ENCODE data around the gene VPS26C.

Gene VPS26C

GRCh38 chr21:37220981-37221664 lies 46.0 kb downstream of the VPS26C start:
- Histone ChIP-seq H3K4me1 (ENCODE audit: control insufficient read depth in 1 of 2, insufficient read depth in 2 of 2, low read length in 2 of 2) (peaks cover 9% of the 10 kb centered on the region in 2 donors), H3K36me3 (ENCODE audit: control insufficient read depth in 1 of 2, insufficient read depth in 2 of 2, low read length in 2 of 2) (peaks cover 25% of the 10 kb centered on the region in 2 donors), H3K27me3 (ENCODE audit: control insufficient read depth in 1 of 2, insufficient read depth in 2 of 2, low read length in 2 of 2) (no peaks in the 10 kb centered on the region), H3K9me3 (ENCODE audit: control insufficient read depth in 1 of 2, low read length in 2 of 2) (no peaks in the 10 kb centered on the region), H3K4me3 (ENCODE audit: low read depth in 1 of 2, low read length in 2 of 2) (peak overlapping the region; percentile 80 to 81), H3K27ac (ENCODE audit: low read depth, low read length) (peak overlapping the region; percentile 28), H3K9ac (ENCODE audit: low read depth in 1 of 2, low read length in 2 of 2) (peak overlapping the region; percentile 12 to 42)

- peak overlapping the region; percentile 28 for H3K27ac ChIP-seq (ENCODE audit: low read depth, low read length)
- H3K4me1 ChIP-seq (ENCODE audit: control insufficient read depth in 1 of 2, insufficient read depth in 2 of 2, low read length in 2 of 2) = peaks cover 9% of the 10 kb centered on the region in 2 donors
- peak overlapping the region; percentile 12 to 42 for H3K9ac ChIP-seq (ENCODE audit: low read depth in 1 of 2, low read length in 2 of 2)
- no peaks in the 10 kb centered on the region for H3K9me3 ChIP-seq (ENCODE audit: control insufficient read depth in 1 of 2, low read length in 2 of 2)
- H3K36me3 ChIP-seq (ENCODE audit: control insufficient read depth in 1 of 2, insufficient read depth in 2 of 2, low read length in 2 of 2) = peaks cover 19% of the 10 kb centered on the region in 2 donors
- H3K27me3 ChIP-seq (ENCODE audit: control insufficient read depth in 1 of 2, insufficient read depth in 2 of 2, low read length in 2 of 2) = no peaks in the 10 kb centered on the region
- peak overlapping the region; percentile 80 to 81 for H3K4me3 ChIP-seq (ENCODE audit: low read depth in 1 of 2, low read length in 2 of 2)
Observed at GRCh38 chr21:37220433-37220980, 46.6 kb downstream of the VPS26C start.

GRCh38 chr21:37219761-37220432 lies 47.2 kb downstream of the VPS26C start:
- peaks cover 13 to 14% of the 10 kb centered on the region in 2 donors for H3K36me3 ChIP-seq (ENCODE audit: control insufficient read depth in 1 of 2, insufficient read depth in 2 of 2, low read length in 2 of 2)
- no peaks in the 10 kb centered on the region for H3K9me3 ChIP-seq (ENCODE audit: control insufficient read depth in 1 of 2, low read length in 2 of 2)
- H3K4me3 ChIP-seq (ENCODE audit: low read depth in 1 of 2, low read length in 2 of 2) = peak overlapping the region; percentile 80 to 81
- peak overlapping the region; percentile 12 to 42 for H3K9ac ChIP-seq (ENCODE audit: low read depth in 1 of 2, low read length in 2 of 2)
- no peak overlapping the region for H3K27ac ChIP-seq (ENCODE audit: low read depth, low read length)
- H3K4me1 ChIP-seq (ENCODE audit: control insufficient read depth in 1 of 2, insufficient read depth in 2 of 2, low read length in 2 of 2) = peaks cover 9% of the 10 kb centered on the region in 2 donors
- H3K27me3 ChIP-seq (ENCODE audit: control insufficient read depth in 1 of 2, insufficient read depth in 2 of 2, low read length in 2 of 2) = no peaks in the 10 kb centered on the region

GRCh38 chr21:37214952-37215351 lies 52.2 kb downstream of the VPS26C start:
- Histone ChIP-seq H3K4me1 (ENCODE audit: control insufficient read depth in 1 of 2, insufficient read depth in 2 of 2, low read length in 2 of 2) (peaks cover 1 to 3% of the 10 kb centered on the region in 2 donors), H3K27me3 (ENCODE audit: control insufficient read depth in 1 of 2, insufficient read depth in 2 of 2, low read length in 2 of 2) (no peaks in the 10 kb centered on the region), H3K36me3 (ENCODE audit: control insufficient read depth in 1 of 2, insufficient read depth in 2 of 2, low read length in 2 of 2) (no peaks in the 10 kb centered on the region), H3K4me3 (ENCODE audit: low read depth in 1 of 2, low read length in 2 of 2) (no peak overlapping the region), H3K27ac (ENCODE audit: low read depth, low read length) (no peak overlapping the region), H3K9me3 (ENCODE audit: control insufficient read depth in 1 of 2, low read length in 2 of 2) (no peaks in the 10 kb centered on the region), H3K9ac (ENCODE audit: low read depth in 1 of 2, low read length in 2 of 2) (no peak overlapping the region)

- Histone ChIP-seq H3K9ac (ENCODE audit: low read depth in 1 of 2, low read length in 2 of 2) (no peak overlapping the region), H3K36me3 (ENCODE audit: control insufficient read depth in 1 of 2, insufficient read depth in 2 of 2, low read length in 2 of 2) (no peaks in the 10 kb centered on the region), H3K4me3 (ENCODE audit: low read depth in 1 of 2, low read length in 2 of 2) (no peak overlapping the region), H3K9me3 (ENCODE audit: control insufficient read depth in 1 of 2, low read length in 2 of 2) (no peaks in the 10 kb centered on the region), H3K27me3 (ENCODE audit: control insufficient read depth in 1 of 2, insufficient read depth in 2 of 2, low read length in 2 of 2) (no peaks in the 10 kb centered on the region), H3K27ac (ENCODE audit: low read depth, low read length) (no peak overlapping the region), H3K4me1 (ENCODE audit: control insufficient read depth in 1 of 2, insufficient read depth in 2 of 2, low read length in 2 of 2) (peaks cover 18% of the 10 kb centered on the region in 2 donors)
Observed at GRCh38 chr21:37210799-37211198, 56.3 kb downstream of the VPS26C start.

GRCh38 chr21:37210130-37210529 lies 57.0 kb downstream of the VPS26C start:
- peaks cover 18% of the 10 kb centered on the region in 2 donors for H3K4me1 ChIP-seq (ENCODE audit: control insufficient read depth in 1 of 2, insufficient read depth in 2 of 2, low read length in 2 of 2)
- H3K4me3 ChIP-seq (ENCODE audit: low read depth in 1 of 2, low read length in 2 of 2) = no peak overlapping the region
- H3K27me3 ChIP-seq (ENCODE audit: control insufficient read depth in 1 of 2, insufficient read depth in 2 of 2, low read length in 2 of 2) = no peaks in the 10 kb centered on the region
- no peak overlapping the region for H3K27ac ChIP-seq (ENCODE audit: low read depth, low read length)
- H3K36me3 ChIP-seq (ENCODE audit: control insufficient read depth in 1 of 2, insufficient read depth in 2 of 2, low read length in 2 of 2) = no peaks in the 10 kb centered on the region
- no peak overlapping the region for H3K9ac ChIP-seq (ENCODE audit: low read depth in 1 of 2, low read length in 2 of 2)
- no peaks in the 10 kb centered on the region for H3K9me3 ChIP-seq (ENCODE audit: control insufficient read depth in 1 of 2, low read length in 2 of 2)

GRCh38 chr21:37208741-37209225 lies 58.4 kb downstream of the VPS26C start:
- H3K27ac ChIP-seq (ENCODE audit: low read depth, low read length) = no peak overlapping the region
- H3K36me3 ChIP-seq (ENCODE audit: control insufficient read depth in 1 of 2, insufficient read depth in 2 of 2, low read length in 2 of 2) = no peaks in the 10 kb centered on the region
- H3K27me3 ChIP-seq (ENCODE audit: control insufficient read depth in 1 of 2, insufficient read depth in 2 of 2, low read length in 2 of 2) = no peaks in the 10 kb centered on the region
- H3K4me1 ChIP-seq (ENCODE audit: control insufficient read depth in 1 of 2, insufficient read depth in 2 of 2, low read length in 2 of 2) = peaks cover 18% of the 10 kb centered on the region in 2 donors
- peak overlapping the region in 1 of 2 donors; percentile 66 for H3K4me3 ChIP-seq (ENCODE audit: low read depth in 1 of 2, low read length in 2 of 2)
- H3K9me3 ChIP-seq (ENCODE audit: control insufficient read depth in 1 of 2, low read length in 2 of 2) = no peaks in the 10 kb centered on the region
- no peak overlapping the region for H3K9ac ChIP-seq (ENCODE audit: low read depth in 1 of 2, low read length in 2 of 2)

- Histone ChIP-seq H3K27me3 (ENCODE audit: control insufficient read depth in 1 of 2, insufficient read depth in 2 of 2, low read length in 2 of 2) (no peaks in the 10 kb centered on the region), H3K36me3 (ENCODE audit: control insufficient read depth in 1 of 2, insufficient read depth in 2 of 2, low read length in 2 of 2) (peaks cover 0 to 3% of the 10 kb centered on the region in 2 donors), H3K4me1 (ENCODE audit: control insufficient read depth in 1 of 2, insufficient read depth in 2 of 2, low read length in 2 of 2) (peaks cover 18% of the 10 kb centered on the region in 2 donors), H3K9ac (ENCODE audit: low read depth in 1 of 2, low read length in 2 of 2) (peak overlapping the region in 1 of 2 donors; percentile 5), H3K27ac (ENCODE audit: low read depth, low read length) (no peak overlapping the region), H3K9me3 (ENCODE audit: control insufficient read depth in 1 of 2, low read length in 2 of 2) (no peaks in the 10 kb centered on the region), H3K4me3 (ENCODE audit: low read depth in 1 of 2, low read length in 2 of 2) (peak overlapping the region; percentile 45 to 66)
Observed at GRCh38 chr21:37208056-37208721, 58.9 kb downstream of the VPS26C start.

- Histone ChIP-seq H3K27ac (ENCODE audit: low read depth, low read length) (no peak overlapping the region), H3K36me3 (ENCODE audit: control insufficient read depth in 1 of 2, insufficient read depth in 2 of 2, low read length in 2 of 2) (peaks cover 0 to 9% of the 10 kb centered on the region in 2 donors), H3K9ac (ENCODE audit: low read depth in 1 of 2, low read length in 2 of 2) (peak overlapping the region in 1 of 2 donors; percentile 5), H3K9me3 (ENCODE audit: control insufficient read depth in 1 of 2, low read length in 2 of 2) (no peaks in the 10 kb centered on the region), H3K4me1 (ENCODE audit: control insufficient read depth in 1 of 2, insufficient read depth in 2 of 2, low read length in 2 of 2) (peaks cover 18% of the 10 kb centered on the region in 2 donors), H3K27me3 (ENCODE audit: control insufficient read depth in 1 of 2, insufficient read depth in 2 of 2, low read length in 2 of 2) (no peaks in the 10 kb centered on the region), H3K4me3 (ENCODE audit: low read depth in 1 of 2, low read length in 2 of 2) (peak overlapping the region; percentile 45 to 66)
Observed at GRCh38 chr21:37207441-37208009, 59.6 kb downstream of the VPS26C start.

Data from duodenal mucosa (tissue), 2 donors.